H9 (cell line): Measurements from ENCODE around the gene ROBO3. TPM values are rescaled to one million over a fixed set of nuclear protein-coding genes. Genes with fewer than 3 reads are reported as not detected.

Experiments
- DNase-seq: peaks from one replicate; pipeline ENCODE4 v3.0.0-alpha.2; 2017
- H2AFZ ChIP-seq: one replicate; pipeline ENCODE4 v1.6.1; 2013; ENCODE audit warnings: mild to moderate bottlenecking, low read length, control low read depth, moderate library complexity
- H2AK5ac ChIP-seq: 2 replicates; pipeline ENCODE4 v1.6.1; 2013; ENCODE audit warnings: low read length, control low read depth, mixed read lengths; ENCODE audit not compliant: insufficient read length
- H2BK120ac ChIP-seq: one replicate; pipeline ENCODE4 v1.6.1; 2013; ENCODE audit warnings: low read depth, mild to moderate bottlenecking, low read length, control low read depth, inconsistent platforms; ENCODE audit not compliant: poor library complexity, severe bottlenecking
- H2BK12ac ChIP-seq: 2 replicates; pipeline ENCODE4 v1.6.1; 2013; ENCODE audit warnings: low read length, control low read depth, mixed read lengths, low read depth; ENCODE audit not compliant: insufficient read length
- H2BK15ac ChIP-seq: 2 replicates; pipeline ENCODE4 v1.6.1; 2013; ENCODE audit warnings: low read depth, low read length, control low read depth
- H2BK20ac ChIP-seq: one replicate; pipeline ENCODE4 v1.6.1; 2013; ENCODE audit warnings: low read depth, mild to moderate bottlenecking, low read length, control low read depth, inconsistent platforms; ENCODE audit not compliant: poor library complexity, severe bottlenecking
- H2BK5ac ChIP-seq: 2 replicates; pipeline ENCODE4 v1.6.1; 2013; ENCODE audit warnings: low read length, control low read depth, mixed read lengths; ENCODE audit not compliant: insufficient read length
- H3K14ac ChIP-seq: 2 replicates; pipeline ENCODE4 v1.6.1; 2013; ENCODE audit warnings: low read length, control low read depth; ENCODE audit not compliant: insufficient read depth
- H3K18ac ChIP-seq: 2 replicates; pipeline ENCODE4 v1.6.1; 2013; ENCODE audit warnings: low read depth, mild to moderate bottlenecking, mixed read lengths, low read length, control low read depth; ENCODE audit not compliant: insufficient read length
- H3K23ac ChIP-seq: 2 replicates; pipeline ENCODE4 v1.6.1; 2013; ENCODE audit warnings: low read length, control low read depth, mixed read lengths, low read depth; ENCODE audit not compliant: insufficient read length
- H3K23me2 ChIP-seq: 2 replicates; pipeline ENCODE4 v1.6.1; 2013; ENCODE audit warnings: low read depth, mild to moderate bottlenecking, mixed read lengths, low read length, control low read depth; ENCODE audit not compliant: insufficient read length, poor library complexity, severe bottlenecking
- H3K27ac ChIP-seq: 2 replicates; pipeline ENCODE4 v1.5.1; 2013; ENCODE audit warnings: low read length, control low read depth, mixed read lengths, low read depth; ENCODE audit not compliant: insufficient read length
- H3K27me3 ChIP-seq: 2 replicates; pipeline ENCODE4 v1.6.1; 2013; ENCODE audit warnings: low read length, control low read depth, inconsistent platforms; ENCODE audit not compliant: insufficient read depth
- H3K4ac ChIP-seq: 2 replicates; pipeline ENCODE4 v1.6.1; 2013; ENCODE audit warnings: low read depth, mild to moderate bottlenecking, control low read depth, inconsistent platforms, low read length, moderate library complexity
- H3K4me1 ChIP-seq: 2 replicates; pipeline ENCODE4 v1.6.1; 2013; ENCODE audit warnings: low read length, control low read depth, inconsistent platforms; ENCODE audit not compliant: insufficient read depth
- H3K4me2 ChIP-seq: 2 replicates; pipeline ENCODE4 v1.6.1; 2013; ENCODE audit warnings: low read length, control low read depth, mixed read lengths; ENCODE audit not compliant: insufficient read length, insufficient read depth
- H3K56ac ChIP-seq: 2 replicates; pipeline ENCODE4 v1.6.1; 2013; ENCODE audit warnings: low read depth, mild to moderate bottlenecking, mixed read lengths, low read length, control low read depth; ENCODE audit not compliant: insufficient read length
- H3K79me1 ChIP-seq: 2 replicates; pipeline ENCODE4 v1.6.1; 2013; ENCODE audit warnings: low read depth, mild to moderate bottlenecking, moderate library complexity, low read length, control low read depth, inconsistent platforms; ENCODE audit not compliant: insufficient read depth, poor library complexity, severe bottlenecking
- H3K79me2 ChIP-seq: 2 replicates; pipeline ENCODE4 v1.6.1; 2013; ENCODE audit warnings: low read length, control low read depth, inconsistent platforms; ENCODE audit not compliant: insufficient read depth
- H3K9ac ChIP-seq: 2 replicates; pipeline ENCODE4 v1.6.1; 2013; ENCODE audit warnings: low read length, control low read depth, mixed read lengths; ENCODE audit not compliant: insufficient read length; ENCODE audit errors: extremely low read depth
- H3K9me3 ChIP-seq: one replicate; pipeline ENCODE4 v1.6.1; 2013; ENCODE audit warnings: low read depth, low read length, inconsistent platforms; ENCODE audit not compliant: control insufficient read depth
- H3T11ph ChIP-seq: one replicate; pipeline ENCODE4 v1.6.1; 2013; ENCODE audit warnings: mild to moderate bottlenecking, low read length, control low read depth, inconsistent platforms
- H4K20me1 ChIP-seq: one replicate; pipeline ENCODE4 v1.6.1; 2013; ENCODE audit not compliant: control insufficient read depth, insufficient read length, insufficient read depth
- H4K5ac ChIP-seq: 2 replicates; pipeline ENCODE4 v1.6.1; 2013; ENCODE audit warnings: low read depth, mild to moderate bottlenecking, mixed read lengths, low read length, control low read depth; ENCODE audit not compliant: insufficient read length
- H4K8ac ChIP-seq: replicated peaks from 2 replicates; pipeline ENCODE4 v1.6.1; 2013; ENCODE audit warnings: low read length, control low read depth, mixed read lengths, low read depth; ENCODE audit not compliant: insufficient read length
- H4K91ac ChIP-seq: 2 replicates; pipeline ENCODE4 v1.6.1; 2013; ENCODE audit warnings: low read depth, mild to moderate bottlenecking, moderate library complexity, mixed read lengths, low read length, control low read depth; ENCODE audit not compliant: insufficient read length
- H3K27ac Mint-ChIP-seq, 3 experiments: 2 replicates in 2 of 3; 3 replicates in 1 of 3; pipeline ENCODE4 v1.8.0; 2020 to 2021; ENCODE audit warnings: mixed read lengths in 3 of 3, mild to moderate bottlenecking in 1 of 3, moderate library complexity in 1 of 3
- H3K27me3 Mint-ChIP-seq: 2 replicates; pipeline ENCODE4 v1.8.0; 2021; ENCODE audit warnings: low read depth, mild to moderate bottlenecking, moderate library complexity, mixed read lengths
- H3K36me3 Mint-ChIP-seq, 3 experiments: 2 replicates in 2 of 3; 3 replicates in 1 of 3; pipeline ENCODE4 v1.8.0; 2020 to 2021; ENCODE audit warnings: low read depth in 3 of 3, mixed read lengths in 3 of 3; ENCODE audit not compliant: insufficient read depth in 1 of 3
- H3K4me1 Mint-ChIP-seq, 2 experiments: 2 replicates each; pipeline ENCODE4 v1.8.0; 2020; ENCODE audit warnings: mixed read lengths in 2 of 2
- H3K4me3 Mint-ChIP-seq, 2 experiments: 2 replicates in 1 of 2; 3 replicates in 1 of 2; pipeline ENCODE4 v1.8.0; 2020 to 2021; ENCODE audit warnings: mild to moderate bottlenecking in 2 of 2, mixed read lengths in 2 of 2, moderate library complexity in 1 of 2
- H3K9me3 Mint-ChIP-seq, 2 experiments: 2 replicates in 1 of 2; 3 replicates in 1 of 2; pipeline ENCODE4 v1.8.0; 2020; ENCODE audit warnings: mild to moderate bottlenecking in 2 of 2, mixed read lengths in 2 of 2, moderate library complexity in 1 of 2
- CTCF ChIP-seq: fragments of 200-600 bp; sonication (generic); conservative IDR thresholded peaks from 3 replicates; pipeline ENCODE4 v1.8.0; 2021; ENCODE audit warnings: antibody characterized with exemption, mild to moderate bottlenecking
- WGBS: extraction: QIAGEN DNeasy Blood & Tissue Kit; methylation state at CpG from one replicate; pipeline ENCODE4 v1.1.7; 2013; ENCODE audit warnings: missing lambda C conversion rate, low lambda C conversion rate, mixed read lengths; ENCODE audit not compliant: insufficient read length; ENCODE audit errors: extremely low coverage; 5-methylcytosine and 5-hydroxymethylcytosine counted together
- total RNA-seq: library from RNA; stranded (reverse); gene quantifications from 2 replicates; pipeline ENCODE4 v1.2.1, GENCODE V29; 2021

ROBO3 gene
- total RNA-seq, 1 experiment from 2014 or later, result 12.6 TPM

- H3K4ac ChIP-seq, result no peak overlapping the region
- H3K56ac ChIP-seq, result no peak overlapping the region
- no peak overlapping the region for H4K5ac ChIP-seq
- H3K27ac Mint-ChIP-seq, result no peak overlapping the region
- no peak overlapping the region for H2BK120ac ChIP-seq
- peaks cover 26% of the 10 kb centered on the region for H3K27me3 Mint-ChIP-seq
- H3K79me2 ChIP-seq, result no peaks in the 10 kb centered on the region
- no CpG with 5 or more reads among the region's 3 CpGs for WGBS
- H2BK20ac ChIP-seq, result no peak overlapping the region
- no peak overlapping the region for H2BK5ac ChIP-seq
- H3K27ac ChIP-seq, result no peak overlapping the region
- no peaks in the 10 kb centered on the region for H4K20me1 ChIP-seq
- H2BK15ac ChIP-seq, result no peak overlapping the region
- H4K8ac ChIP-seq, result no peak overlapping the region
- no peak overlapping the region for H3K14ac ChIP-seq
- H3K4me1 ChIP-seq, result no peaks in the 10 kb centered on the region; the same call in 1 of the 2 replicates
- H3K4me3 Mint-ChIP-seq, result no peak overlapping the region
- no peak overlapping the region for H2BK12ac ChIP-seq
- no peaks in the 10 kb centered on the region for H3K36me3 Mint-ChIP-seq
- H3K79me1 ChIP-seq, result no peaks in the 10 kb centered on the region
- H2AK5ac ChIP-seq, result no peak overlapping the region
- H3T11ph ChIP-seq, result no peak overlapping the region
- peaks cover 11 to 54% of the 10 kb centered on the region in 2 experiments for H3K4me1 Mint-ChIP-seq
- H3K27me3 ChIP-seq, result peaks cover 84% of the 10 kb centered on the region
- no peak overlapping the region for H2AFZ ChIP-seq
- no peak overlapping the region for H3K23ac ChIP-seq
- peaks cover 3% of the 10 kb centered on the region for H3K23me2 ChIP-seq
- H3K9ac ChIP-seq, result no peak overlapping the region
- no peak for DNase-seq
- no peak overlapping the region for H4K91ac ChIP-seq
- no peak overlapping the region for H3K18ac ChIP-seq
- peaks cover 0 to 2% of the 10 kb centered on the region in 2 experiments; a peak in 2 of 5 replicates for H3K9me3 Mint-ChIP-seq
- H3K9me3 ChIP-seq, result no peaks in the 10 kb centered on the region
- H3K4me2 ChIP-seq, result no peak overlapping the region
- no peak for TF ChIP-seq CTCF
These were observed 24.0 kb upstream of the ROBO3 start for GRCh38 chr11:124841201-124841600.
